DOHH2 (cell line): ENCODE measurements around the gene AMPD3.

Experiments used
- H3F3A ChIP-seq: fragments of 200-600 bp; sonication (generic), shearing (Covaris generic); 2 replicates; pipeline ENCODE4 v1.6.0; 2016; ENCODE audit warnings: antibody characterized with exemption, mild to moderate bottlenecking; ENCODE audit not compliant: control insufficient read depth, insufficient read depth
- H3K27ac ChIP-seq: fragments of 200-600 bp; sonication (generic); 2 replicates; pipeline ENCODE4 v1.5.1; 2014; ENCODE audit warnings: low read depth, mild to moderate bottlenecking, low read length, moderate library complexity
- H3K27me3 ChIP-seq: fragments of 200-600 bp; sonication (generic); 2 replicates; pipeline ENCODE4 v1.6.1; 2014; ENCODE audit warnings: mild to moderate bottlenecking, low read length, mixed read lengths; ENCODE audit not compliant: control insufficient read depth
- H3K36me3 ChIP-seq: fragments of 200-600 bp; sonication (generic); 2 replicates; pipeline ENCODE4 v1.6.1; 2014; ENCODE audit warnings: mild to moderate bottlenecking, low read length, moderate library complexity, mixed read lengths; ENCODE audit not compliant: control insufficient read depth
- H3K4me1 ChIP-seq: fragments of 200-600 bp; sonication (generic); 2 replicates; pipeline ENCODE4 v1.6.1; 2014; ENCODE audit warnings: mild to moderate bottlenecking, low read length, mixed read lengths; ENCODE audit not compliant: control insufficient read depth
- H3K4me2 ChIP-seq: fragments of 200-600 bp; sonication (generic); 2 replicates; pipeline ENCODE4 v1.6.0; 2014; ENCODE audit warnings: mild to moderate bottlenecking, low read length, moderate library complexity
- H3K4me3 ChIP-seq: fragments of 200-600 bp; sonication (generic); 2 replicates; pipeline ENCODE4 v1.5.1; 2014; ENCODE audit warnings: mild to moderate bottlenecking, low read length, mixed read lengths
- H3K79me2 ChIP-seq: fragments of 200-600 bp; sonication (generic); 2 replicates; pipeline ENCODE4 v1.6.1; 2014; ENCODE audit warnings: mild to moderate bottlenecking, low read length, mixed read lengths; ENCODE audit not compliant: control insufficient read depth
- H3K9me2 ChIP-seq: fragments of 200-600 bp; sonication (generic); replicated peaks from 2 replicates; pipeline ENCODE4 v1.6.1; 2014; ENCODE audit warnings: mild to moderate bottlenecking, low read length, mixed read lengths; ENCODE audit not compliant: control insufficient read depth
- H3K9me3 ChIP-seq: fragments of 200-600 bp; sonication (generic); 2 replicates; pipeline ENCODE4 v1.6.1; 2014; ENCODE audit warnings: antibody characterized with exemption, low read length, mixed read lengths; ENCODE audit not compliant: control insufficient read depth, insufficient read depth
- H4K20me1 ChIP-seq: fragments of 200-600 bp; sonication (generic); 2 replicates; pipeline ENCODE4 v1.6.0; 2014; ENCODE audit warnings: low read depth, mild to moderate bottlenecking, antibody characterized with exemption, low read length, moderate library complexity; ENCODE audit not compliant: control insufficient read depth, insufficient read depth
- CTCF ChIP-seq: fragments of 200-600 bp; sonication (generic); IDR thresholded peaks from one replicate; pipeline ENCODE4 v1.5.1; 2014; ENCODE audit warnings: antibody characterized with exemption, mild to moderate bottlenecking, low read depth, low read length; ENCODE audit not compliant: poor library complexity, severe bottlenecking
- EZH2phosphoT487 ChIP-seq: fragments of 200-600 bp; sonication (generic); IDR thresholded peaks from 2 replicates; pipeline ENCODE4 v1.6.1; 2017; ENCODE audit warnings: borderline replicate concordance, mild to moderate bottlenecking, antibody characterized with exemption, low read length, moderate library complexity, mixed read lengths

Gene AMPD3

GRCh38 chr11:10526974-10527918 lies 72.2 kb downstream of the AMPD3 start:
- no peak for TF ChIP-seq CTCF
- TF ChIP-seq EZH2phosphoT487, result no peak
- no peaks in the 10 kb centered on the region for H3F3A ChIP-seq
- peaks cover 41% of the 10 kb centered on the region for H3K36me3 ChIP-seq
- H3K79me2 ChIP-seq, result no peaks in the 10 kb centered on the region
- no peaks in the 10 kb centered on the region for H3K9me3 ChIP-seq
- H3K4me1 ChIP-seq, result no peaks in the 10 kb centered on the region
- H4K20me1 ChIP-seq, result no peaks in the 10 kb centered on the region
- H3K4me3 ChIP-seq, result no peak overlapping the region
- H3K27me3 ChIP-seq, result no peaks in the 10 kb centered on the region
- H3K27ac ChIP-seq, result no peak overlapping the region
- H3K9me2 ChIP-seq, result no peaks in the 10 kb centered on the region
- no peak overlapping the region for H3K4me2 ChIP-seq

- H3K36me3 ChIP-seq, result peaks cover 43% of the 10 kb centered on the region
- H3K27me3 ChIP-seq, result no peaks in the 10 kb centered on the region
- H3K9me3 ChIP-seq, result no peaks in the 10 kb centered on the region
- no peak overlapping the region for H3K27ac ChIP-seq
- H3K4me3 ChIP-seq, result no peak overlapping the region
- no peak overlapping the region for H3K4me2 ChIP-seq
- no peaks in the 10 kb centered on the region for H3K9me2 ChIP-seq
- TF ChIP-seq EZH2phosphoT487 (no peak), CTCF (no peak)
- no peaks in the 10 kb centered on the region for H3K4me1 ChIP-seq
- H4K20me1 ChIP-seq, result no peaks in the 10 kb centered on the region
- no peaks in the 10 kb centered on the region for H3F3A ChIP-seq
- H3K79me2 ChIP-seq, result no peaks in the 10 kb centered on the region
Observed at GRCh38 chr11:10528121-10528520, 73.1 kb downstream of the AMPD3 start.

- no peaks in the 10 kb centered on the region for H3K9me2 ChIP-seq
- H3F3A ChIP-seq, result no peaks in the 10 kb centered on the region
- no peaks in the 10 kb centered on the region for H4K20me1 ChIP-seq
- no peaks in the 10 kb centered on the region for H3K9me3 ChIP-seq
- TF ChIP-seq CTCF, result no peak
- no peak for TF ChIP-seq EZH2phosphoT487
- H3K27ac ChIP-seq, result no peak overlapping the region
- H3K4me1 ChIP-seq, result peaks cover 1% of the 10 kb centered on the region
- no peaks in the 10 kb centered on the region for H3K27me3 ChIP-seq
- peaks cover 40% of the 10 kb centered on the region for H3K36me3 ChIP-seq
- no peaks in the 10 kb centered on the region for H3K79me2 ChIP-seq
- H3K4me2 ChIP-seq, result no peak overlapping the region
- no peak overlapping the region for H3K4me3 ChIP-seq
Observed at GRCh38 chr11:10529279-10529678, 74.2 kb downstream of the AMPD3 start.
